Lung (tissue), 12 donors: ENCODE data around the gene APLF. TPM values are rescaled to one million over a fixed set of nuclear protein-coding genes. Genes with fewer than 3 reads are reported as not detected.

ENCODE experiments used
- ATAC-seq: fragments of 200-7000 bp; cut with Tn5 transposase; one replicate; pipeline ENCODE4 v1.9.1; 2020; ENCODE audit warnings: moderate number of reproducible peaks; ENCODE audit not compliant: insufficient read depth, low FRiP score
- DNase-seq, 3 donors: peaks; one replicate each; pipeline ENCODE4 v3.0.0-alpha.2; 2013 to 2017
- H3K27ac ChIP-seq, 2 donors: one replicate each; pipeline ENCODE4 v1.5.1; 2013; ENCODE audit warnings: mild to moderate bottlenecking in 2 of 2, moderate library complexity in 2 of 2, control low read depth in 1 of 2, inconsistent platforms in 1 of 2, low read depth in 1 of 2, low read length in 1 of 2
- H3K27me3 ChIP-seq, 3 donors: one replicate each; pipeline ENCODE4 v1.5.1; 2013; ENCODE audit warnings: low read length in 2 of 3; ENCODE audit not compliant: control insufficient read depth in 3 of 3, insufficient read depth in 3 of 3
- H3K36me3 ChIP-seq, 4 donors: one replicate each; pipeline ENCODE4 v1.5.1; 2013; ENCODE audit warnings: low read length in 4 of 4, mild to moderate bottlenecking in 1 of 4, moderate library complexity in 1 of 4; ENCODE audit not compliant: control insufficient read depth in 4 of 4, insufficient read depth in 4 of 4
- H3K4me1 ChIP-seq, 5 donors: one replicate each; pipeline ENCODE4 v1.5.1; 2013; ENCODE audit warnings: low read length in 5 of 5, mild to moderate bottlenecking in 2 of 5, moderate library complexity in 1 of 5; ENCODE audit not compliant: control insufficient read depth in 5 of 5, insufficient read depth in 5 of 5
- H3K4me3 ChIP-seq: one replicate; pipeline ENCODE4 v1.5.1; 2013; ENCODE audit warnings: mild to moderate bottlenecking, control low read depth, moderate library complexity
- H3K9ac ChIP-seq, 2 donors: one replicate each; pipeline ENCODE4 v1.5.1; 2013; ENCODE audit warnings: low read length in 2 of 2, control low read depth in 1 of 2; ENCODE audit not compliant: insufficient read depth in 1 of 2
- H3K9me3 ChIP-seq, 4 donors: one replicate each; pipeline ENCODE4 v1.5.1; 2013; ENCODE audit warnings: low read length in 3 of 4, mild to moderate bottlenecking in 1 of 4, moderate library complexity in 1 of 4; ENCODE audit not compliant: control insufficient read depth in 4 of 4, insufficient read depth in 3 of 4
- CTCF ChIP-seq: IDR thresholded peaks from 2 replicates; pipeline ENCODE4 v1.5.1; 2012; ENCODE audit warnings: mild to moderate bottlenecking; ENCODE audit errors: control extremely low read depth, extremely low read depth
- WGBS, 2 donors: extraction: QIAGEN DNeasy Blood & Tissue Kit; methylation state at CpG; one replicate each; pipeline ENCODE4 v1.1.7; 2013; 5-methylcytosine and 5-hydroxymethylcytosine counted together
- polyA plus RNA-seq, 2 donors: library from polyadenylated mRNA; stranded (reverse); fragments of 200-250 nt; gene quantifications; one replicate each; pipeline ENCODE4 v1.2.1, GENCODE V29; 2013
- total RNA-seq, 2 donors: library from RNA; depleted of rRNA in 1 of 2; stranded (reverse); fragments of >200 nt in 1 of 2; gene quantifications; one replicate each; pipeline ENCODE4 v1.2.1, GENCODE V29; 2014 to 2021
- donor health status: control.
- donor health status: control.
- donor health status: Bipolar disorder and iron deficiency.
- donor health status: healthy.
- donor health status: DM: yes; HTN: yes; CAD: no.

The APLF gene
- total and polyA plus RNA-seq, 4 donors, result 0.50 to 11.8 (median 2.3) TPM

GRCh38 chr2:68574202-68574791 lies 106.9 kb downstream of the APLF start:
- H3K9ac ChIP-seq, result no peak overlapping the region
- no peak overlapping the region for H3K4me3 ChIP-seq
- ATAC-seq, result no peak
- no peaks in the 10 kb centered on the region for H3K4me1 ChIP-seq
- DNase-seq, result peak in 1 of 3 donors; percentile 22
- H3K9me3 ChIP-seq, result peaks cover 0 to under 1% (median 0%) of the 10 kb centered on the region in 4 donors
- TF ChIP-seq CTCF, result no peak
- H3K27me3 ChIP-seq, result no peaks in the 10 kb centered on the region
- WGBS, 2 donors, result 49 to 59% methylated on average over 2 of the region's 2 CpGs
- no peak overlapping the region for H3K27ac ChIP-seq
- peaks cover 0 to 3% (median 0%) of the 10 kb centered on the region in 4 donors for H3K36me3 ChIP-seq

- Histone ChIP-seq H3K4me1 (no peaks in the 10 kb centered on the region), H3K9me3 (peaks cover 0 to 4% (median 0%) of the 10 kb centered on the region in 4 donors), H3K36me3 (peaks cover 0 to 4% (median 1%) of the 10 kb centered on the region in 4 donors), H3K27me3 (no peaks in the 10 kb centered on the region), H3K27ac (no peak overlapping the region), H3K9ac (no peak overlapping the region), H3K4me3 (no peak overlapping the region)
- ATAC-seq (no peak), DNase-seq (no peak)
- TF ChIP-seq CTCF, result no peak
Measured at GRCh38 chr2:68577183-68577582, 109.8 kb downstream of the APLF start.

GRCh38 chr2:68579689-68580088 lies 112.3 kb downstream of the APLF start:
- no peak overlapping the region for H3K9ac ChIP-seq
- TF ChIP-seq CTCF, result no peak
- WGBS, 2 donors, result 94 to 97% methylated on average over 3 of the region's 3 CpGs
- H3K27me3 ChIP-seq, result no peaks in the 10 kb centered on the region
- H3K9me3 ChIP-seq, result peaks cover 0 to 4% (median 0%) of the 10 kb centered on the region in 4 donors
- ATAC-seq, result no peak
- H3K27ac ChIP-seq, result no peak overlapping the region
- H3K4me3 ChIP-seq, result no peak overlapping the region
- no peaks in the 10 kb centered on the region for H3K4me1 ChIP-seq
- DNase-seq, result no peak
- peaks cover 0 to 4% (median 1%) of the 10 kb centered on the region in 4 donors for H3K36me3 ChIP-seq

GRCh38 chr2:68588589-68588988 lies 121.2 kb downstream of the APLF start:
- DNase-seq (peak in 1 of 3 donors; percentile 2), ATAC-seq (no peak)
- H3K36me3 ChIP-seq, result no peaks in the 10 kb centered on the region
- H3K4me1 ChIP-seq, result no peaks in the 10 kb centered on the region
- no peak overlapping the region for H3K27ac ChIP-seq
- H3K27me3 ChIP-seq, result no peaks in the 10 kb centered on the region
- no peaks in the 10 kb centered on the region for H3K9me3 ChIP-seq
- 63 to 78% methylated on average over 2 of the region's 2 CpGs for WGBS, 2 donors
- no peak for TF ChIP-seq CTCF
- H3K4me3 ChIP-seq, result no peak overlapping the region
- no peak overlapping the region for H3K9ac ChIP-seq
